Measurements from ENCODE around the gene GRPEL2.
A peak's percentile ranks its signal among the peaks of the same experiment; 100 is the strongest.

GRPEL2 gene

GRCh38 chr5:149319174-149319573 is 26.1 kb upstream of the GRPEL2 start:
- no peak for DNase-seq (ENCODE audit: low spot score)

GRCh38 chr5:149320791-149321330 is 24.4 kb upstream of the GRPEL2 start:
- peak; percentile 60 for DNase-seq (ENCODE audit: low spot score)

GRCh38 chr5:149322518-149322917 is 22.8 kb upstream of the GRPEL2 start:
- peak; percentile 45 for DNase-seq (ENCODE audit: low spot score)

GRCh38 chr5:149323210-149323609 is 22.1 kb upstream of the GRPEL2 start:
- DNase-seq (ENCODE audit: low spot score), result no peak

GRCh38 chr5:149323621-149324205 is 21.6 kb upstream of the GRPEL2 start:
- no peak for DNase-seq (ENCODE audit: low spot score)

- DNase-seq (ENCODE audit: low spot score), result no peak
These were observed 20.7 kb upstream of the GRPEL2 start for GRCh38 chr5:149324641-149325040.

- DNase-seq (ENCODE audit: low spot score), result no peak
These were observed 20.0 kb upstream of the GRPEL2 start for GRCh38 chr5:149325166-149325735.

- DNase-seq (ENCODE audit: low spot score), result no peak
These were observed 19.4 kb upstream of the GRPEL2 start for GRCh38 chr5:149325894-149326293.

GRCh38 chr5:149326611-149327010 is 18.7 kb upstream of the GRPEL2 start:
- no peak for DNase-seq (ENCODE audit: low spot score)

GRCh38 chr5:149328177-149328576 is 17.1 kb upstream of the GRPEL2 start:
- DNase-seq (ENCODE audit: low spot score), result no peak

GRCh38 chr5:149333711-149334443 is 11.4 kb upstream of the GRPEL2 start:
- no peak for DNase-seq (ENCODE audit: low spot score)

GRCh38 chr5:149337736-149338135 is 7.6 kb upstream of the GRPEL2 start:
- no peak for DNase-seq (ENCODE audit: low spot score)

- DNase-seq (ENCODE audit: low spot score), result no peak
These were observed 6.9 kb upstream of the GRPEL2 start for GRCh38 chr5:149338364-149338763.

GRCh38 chr5:149340920-149341319 is 4.4 kb upstream of the GRPEL2 start:
- no peak for DNase-seq (ENCODE audit: low spot score)

GRCh38 chr5:149341876-149342275 is 3.4 kb upstream of the GRPEL2 start:
- no peak for DNase-seq (ENCODE audit: low spot score)

- DNase-seq (ENCODE audit: low spot score), result no peak
These were observed 1.1 kb upstream of the GRPEL2 start for GRCh38 chr5:149344151-149344550.

GRCh38 chr5:149345892-149346222 is 558 bp downstream of the GRPEL2 start:
- no peak for DNase-seq (ENCODE audit: low spot score)

GRCh38 chr5:149348518-149348917 is 3.2 kb downstream of the GRPEL2 start:
- DNase-seq (ENCODE audit: low spot score), result no peak

GRCh38 chr5:149349382-149349781 is 4.1 kb downstream of the GRPEL2 start:
- DNase-seq (ENCODE audit: low spot score), result no peak

GRCh38 chr5:149352169-149352568 is 6.9 kb downstream of the GRPEL2 start:
- DNase-seq (ENCODE audit: low spot score), result no peak

GRCh38 chr5:149353911-149354310 is 8.6 kb downstream of the GRPEL2 start:
- no peak for DNase-seq (ENCODE audit: low spot score)

- no peak for DNase-seq (ENCODE audit: low spot score)
These were observed 10.4 kb downstream of the GRPEL2 start for GRCh38 chr5:149355688-149356087.

- DNase-seq (ENCODE audit: low spot score), result no peak
These were observed 11.1 kb downstream of the GRPEL2 start for GRCh38 chr5:149356391-149356790.

All from HuH-7.5 (cell line).